Stomach (tissue), 4 donors: Measurements from ENCODE around the gene ANKRD44.

Experiments used
- POLR2A ChIP-seq, 4 donors: fragments of 450-650 bp; IDR thresholded peaks; one replicate each; pipeline ENCODE4 v1.6.1; 2016; ENCODE audit warnings: antibody characterized with exemption in 4 of 4, control low read depth in 2 of 4, mild to moderate bottlenecking in 1 of 4, moderate library complexity in 1 of 4
- POLR2AphosphoS5 ChIP-seq, 3 donors: sonication (generic); formaldehyde crosslinking; IDR thresholded peaks; one replicate each; pipeline ENCODE4 v1.6.1; 2016; ENCODE audit warnings: antibody characterized with exemption in 3 of 3
- TF ChIP-seq, protein P1 (sequence below), 7 experiments: fragments of 450-650 bp in 4 of 7; fragments of 200-600 bp in 3 of 7; sonication (generic) in 3 of 7; IDR thresholded peaks; one replicate each; pipeline ENCODE4 v1.5.1; 2016 to 2019; ENCODE audit warnings: antibody characterized with exemption in 7 of 7, control low read depth in 2 of 7, mild to moderate bottlenecking in 1 of 7

DNA sequence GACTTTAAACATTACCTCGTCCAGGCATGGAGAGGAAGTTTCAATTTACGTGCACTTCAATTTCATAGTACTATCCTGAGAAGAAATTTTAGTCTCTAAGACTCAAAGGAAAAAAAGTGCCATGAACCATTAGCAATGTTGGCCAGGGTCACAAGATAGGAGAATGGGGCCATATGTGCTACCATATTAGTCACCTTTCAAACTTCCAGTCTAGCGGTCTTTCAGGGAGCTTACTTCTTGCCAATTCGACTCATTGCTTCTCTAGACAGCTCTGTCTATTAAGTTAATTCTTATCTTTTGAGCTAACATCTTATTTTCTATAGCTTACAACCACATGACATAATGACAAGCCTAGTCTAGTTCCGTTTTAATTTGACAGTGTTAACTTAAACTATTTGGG is 129.1 kb downstream of the ANKRD44 start:
- TF ChIP-seq, protein P1, sequence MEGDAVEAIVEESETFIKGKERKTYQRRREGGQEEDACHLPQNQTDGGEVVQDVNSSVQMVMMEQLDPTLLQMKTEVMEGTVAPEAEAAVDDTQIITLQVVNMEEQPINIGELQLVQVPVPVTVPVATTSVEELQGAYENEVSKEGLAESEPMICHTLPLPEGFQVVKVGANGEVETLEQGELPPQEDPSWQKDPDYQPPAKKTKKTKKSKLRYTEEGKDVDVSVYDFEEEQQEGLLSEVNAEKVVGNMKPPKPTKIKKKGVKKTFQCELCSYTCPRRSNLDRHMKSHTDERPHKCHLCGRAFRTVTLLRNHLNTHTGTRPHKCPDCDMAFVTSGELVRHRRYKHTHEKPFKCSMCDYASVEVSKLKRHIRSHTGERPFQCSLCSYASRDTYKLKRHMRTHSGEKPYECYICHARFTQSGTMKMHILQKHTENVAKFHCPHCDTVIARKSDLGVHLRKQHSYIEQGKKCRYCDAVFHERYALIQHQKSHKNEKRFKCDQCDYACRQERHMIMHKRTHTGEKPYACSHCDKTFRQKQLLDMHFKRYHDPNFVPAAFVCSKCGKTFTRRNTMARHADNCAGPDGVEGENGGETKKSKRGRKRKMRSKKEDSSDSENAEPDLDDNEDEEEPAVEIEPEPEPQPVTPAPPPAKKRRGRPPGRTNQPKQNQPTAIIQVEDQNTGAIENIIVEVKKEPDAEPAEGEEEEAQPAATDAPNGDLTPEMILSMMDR (IDR thresholded peaks at IDR 0.05) = no peak
- TF ChIP-seq POLR2A (IDR thresholded peaks at IDR 0.05) (no peak), POLR2AphosphoS5 (IDR thresholded peaks at IDR 0.05) (no peak)
